Smooth muscle cell (in vitro differentiated cells): ENCODE measurements around the gene DEFB113. TPM values are rescaled to one million over a fixed set of nuclear protein-coding genes. Genes with fewer than 3 reads are reported as not detected.

ENCODE experiments used
- DNase-seq: peaks from one replicate; lab custom pipeline; 2025; ENCODE audit not compliant: unreplicated experiment; lab: John Stamatoyannopoulos, UW
- H2AFZ ChIP-seq: fragments of 200-600 bp; sonication (generic); 2 replicates; pipeline ENCODE4 v1.6.0; 2016; ENCODE audit warnings: antibody characterized with exemption, low read depth, mild to moderate bottlenecking
- H3F3A ChIP-seq: fragments of 200-600 bp; sonication (generic); 2 replicates; pipeline ENCODE4 v1.6.0; 2017; ENCODE audit warnings: antibody characterized with exemption, low read depth
- H3K27ac ChIP-seq: fragments of 200-600 bp; sonication (generic); 2 replicates; pipeline ENCODE4 v1.5.1; 2016; ENCODE audit warnings: low read depth, mild to moderate bottlenecking
- H3K27me3 ChIP-seq: fragments of 200-600 bp; sonication (generic); 2 replicates; pipeline ENCODE4 v1.6.1; 2016; ENCODE audit warnings: low read depth, mild to moderate bottlenecking
- H3K36me3 ChIP-seq: fragments of 200-600 bp; sonication (generic); 2 replicates; pipeline ENCODE4 v1.5.1; 2016; ENCODE audit warnings: low read depth
- H3K4me1 ChIP-seq: fragments of 200-600 bp; sonication (generic); 2 replicates; pipeline ENCODE4 v1.5.1; 2016; ENCODE audit warnings: low read depth
- H3K4me2 ChIP-seq: fragments of 200-600 bp; sonication (generic); 2 replicates; pipeline ENCODE4 v1.6.0; 2016; ENCODE audit warnings: mild to moderate bottlenecking
- H3K4me3 ChIP-seq: fragments of 200-600 bp; sonication (generic); 2 replicates; pipeline ENCODE4 v1.5.1; 2016; ENCODE audit warnings: mild to moderate bottlenecking
- H3K79me2 ChIP-seq: fragments of 200-600 bp; sonication (generic); 2 replicates; pipeline ENCODE4 v1.6.0; 2016; ENCODE audit warnings: low read depth, mild to moderate bottlenecking
- H3K9ac ChIP-seq: fragments of 200-600 bp; sonication (generic); 2 replicates; pipeline ENCODE4 v1.6.0; 2016; ENCODE audit warnings: low read depth
- H3K9me3 ChIP-seq: fragments of 200-600 bp; sonication (generic); replicated peaks from 2 replicates; pipeline ENCODE4 v1.5.1; 2016; ENCODE audit warnings: low read depth
- H4K20me1 ChIP-seq: fragments of 200-600 bp; sonication (generic); 2 replicates; pipeline ENCODE4 v1.6.0; 2016; ENCODE audit warnings: low read depth
- CTCF ChIP-seq: fragments of 200-600 bp; sonication (generic); IDR thresholded peaks from 2 replicates; pipeline ENCODE4 v1.5.1; 2017; ENCODE audit warnings: borderline replicate concordance, mild to moderate bottlenecking, antibody characterized with exemption; ENCODE audit not compliant: insufficient read depth, poor library complexity, severe bottlenecking
- WGBS: methylation state at CpG from one replicate; pipeline ENCODE4 v1.1.7; 2016; ENCODE audit warnings: low lambda C conversion rate; 5-methylcytosine and 5-hydroxymethylcytosine counted together
- polyA plus RNA-seq: library from polyadenylated mRNA; unstranded; fragments of >200 nt; fragmentation: Nextera tagmentation; extraction: Ambion mirVana; gene quantifications from 2 replicates; pipeline ENCODE4 v1.2.1, GENCODE V29; 2016
- total RNA-seq: library from RNA; depleted of rRNA; stranded (reverse); fragments of >200 nt; gene quantifications from 2 replicates; pipeline ENCODE4 v1.2.3, GENCODE V29; 2014

DEFB113 gene
- total and polyA plus RNA-seq, 2 experiments from 2014 or later, result not detected

DNA sequence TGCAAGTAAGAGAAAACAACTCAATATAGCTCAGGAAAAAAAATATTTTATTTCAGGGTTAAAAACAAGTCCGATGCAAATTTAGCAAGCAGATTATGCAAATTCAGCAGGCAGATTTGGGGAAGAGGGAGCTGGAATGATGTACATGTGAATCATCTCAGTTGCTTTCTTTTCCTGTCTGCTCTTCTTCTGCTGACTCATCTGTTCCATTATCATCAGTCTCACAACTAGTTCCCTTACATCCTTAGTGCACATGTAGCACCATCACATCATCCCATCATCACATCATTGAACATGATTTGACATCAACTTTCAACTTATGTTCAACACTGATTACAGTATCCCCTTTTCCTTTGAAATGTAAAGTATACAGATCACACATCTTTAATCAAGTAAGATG is 11.5 kb upstream of the DEFB113 start:
- no peaks in the 10 kb centered on the region for H3K27me3 ChIP-seq
- H3K9me3 ChIP-seq, result no peaks in the 10 kb centered on the region
- no peak overlapping the region for H3K4me2 ChIP-seq
- no peak overlapping the region for H3K9ac ChIP-seq
- 80% methylated on average over 1 of the region's 1 CpG for WGBS
- no peak for TF ChIP-seq CTCF
- no peaks in the 10 kb centered on the region for H3K36me3 ChIP-seq
- DNase-seq, result no peak
- H3K4me3 ChIP-seq, result no peak overlapping the region
- H3K27ac ChIP-seq, result no peak overlapping the region
- no peaks in the 10 kb centered on the region for H3F3A ChIP-seq
- H3K79me2 ChIP-seq, result no peaks in the 10 kb centered on the region
- no peaks in the 10 kb centered on the region for H3K4me1 ChIP-seq
- no peak overlapping the region for H2AFZ ChIP-seq
- no peaks in the 10 kb centered on the region for H4K20me1 ChIP-seq

DNA sequence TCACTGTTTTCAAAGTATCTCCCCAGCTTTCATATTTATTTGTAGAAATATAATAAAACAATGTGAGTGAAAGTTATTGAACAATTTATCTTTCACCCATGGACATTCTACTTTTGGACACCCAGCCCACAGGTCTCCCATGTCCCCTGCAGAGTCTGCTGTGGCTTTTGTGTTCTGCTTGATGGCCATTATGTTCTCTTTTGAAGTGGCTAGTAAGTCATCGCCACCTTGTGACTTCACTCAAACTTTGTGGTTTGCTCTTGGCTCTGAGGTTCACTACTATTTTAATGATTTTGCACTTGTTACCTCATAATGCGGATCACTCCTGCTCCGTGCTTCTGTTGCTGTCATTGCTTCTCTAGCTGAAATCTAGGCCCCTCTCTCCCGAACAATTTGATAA is 10.2 kb upstream of the DEFB113 start:
- Histone ChIP-seq H2AFZ (no peak overlapping the region), H4K20me1 (no peaks in the 10 kb centered on the region), H3K9me3 (no peaks in the 10 kb centered on the region), H3K27me3 (no peaks in the 10 kb centered on the region), H3K4me1 (no peaks in the 10 kb centered on the region), H3K27ac (no peak overlapping the region), H3K4me3 (no peak overlapping the region), H3K36me3 (no peaks in the 10 kb centered on the region), H3F3A (no peaks in the 10 kb centered on the region), H3K4me2 (no peak overlapping the region), H3K9ac (no peak overlapping the region), H3K79me2 (no peaks in the 10 kb centered on the region)
- DNase-seq, result no peak
- no peak for TF ChIP-seq CTCF
- WGBS, result 91% methylated on average over 4 of the region's 4 CpGs

- Histone ChIP-seq H2AFZ (peak overlapping the region; percentile 51), H3K9ac (no peak overlapping the region), H3F3A (no peaks in the 10 kb centered on the region), H3K36me3 (no peaks in the 10 kb centered on the region), H4K20me1 (no peaks in the 10 kb centered on the region), H3K4me3 (peak overlapping the region; percentile 27), H3K9me3 (no peaks in the 10 kb centered on the region), H3K4me1 (no peaks in the 10 kb centered on the region), H3K27ac (no peak overlapping the region), H3K4me2 (peak overlapping the region; percentile 34), H3K27me3 (no peaks in the 10 kb centered on the region), H3K79me2 (no peaks in the 10 kb centered on the region)
- DNase-seq, result no peak
- TF ChIP-seq CTCF, result no peak
- WGBS, result 81% methylated on average over 3 of the region's 3 CpGs
Observed at GRCh38 chr6:49978332-49979226, 9.2 kb upstream of the DEFB113 start.

- Histone ChIP-seq H3K4me2 (peak overlapping the region; percentile 51), H3K27me3 (no peaks in the 10 kb centered on the region), H3K27ac (no peak overlapping the region), H3K79me2 (no peaks in the 10 kb centered on the region), H3K9ac (no peak overlapping the region), H2AFZ (peak overlapping the region; percentile 68), H4K20me1 (no peaks in the 10 kb centered on the region), H3K4me1 (no peaks in the 10 kb centered on the region), H3K36me3 (no peaks in the 10 kb centered on the region), H3F3A (no peaks in the 10 kb centered on the region), H3K4me3 (no peak overlapping the region), H3K9me3 (no peaks in the 10 kb centered on the region)
- 51% methylated on average over 2 of the region's 2 CpGs for WGBS
- TF ChIP-seq CTCF, result no peak
- no peak for DNase-seq
Observed at GRCh38 chr6:49966823-49967222, 2.6 kb downstream of the DEFB113 start.
